HepG2 (cell line): ENCODE data around the gene OR10A6. TPM values are rescaled to one million over a fixed set of nuclear protein-coding genes. Genes with fewer than 3 reads are reported as not detected.

ENCODE experiments used
- ATM ChIP-seq: fragments of 450-650 bp; IDR thresholded peaks from 2 replicates; pipeline ENCODE4 v1.7.1; 2017; ENCODE audit warnings: mild to moderate bottlenecking, borderline replicate concordance
- NR2C2 ChIP-seq: sonication (generic); formaldehyde crosslinking; IDR thresholded peaks from 2 replicates; pipeline ENCODE4 v1.4.0; 2020; ENCODE audit warnings: missing genetic modification reagents, mild to moderate bottlenecking, moderate library complexity, borderline replicate concordance
- RNF2 ChIP-seq: fragments of 450-650 bp; conservative IDR thresholded peaks from 2 replicates; pipeline ENCODE4 v1.6.1; 2016; ENCODE audit warnings: low read depth
- ZNF564 ChIP-seq: sonication (generic); formaldehyde crosslinking; IDR thresholded peaks from 2 replicates; pipeline ENCODE4 v1.8.1; 2023; ENCODE audit warnings: mild to moderate bottlenecking, missing genetic modification reagents
- polyA plus RNA-seq, 8 experiments: library from polyadenylated mRNA; depleted of rRNA in 3 of 8; stranded (reverse) in 7 of 8; unstranded in 1 of 8; fragments of >200 nt; fragmentation: Illumina TruSeq in 4 of 8; extraction: Trizol in 4 of 8; gene quantifications; 2 replicates each; pipeline versions ENCODE4 v1.2.1 to v1.2.3, GENCODE V29; 2011 to 2016; ENCODE audit warnings: low read depth in 4 of 8, missing spikeins in 1 of 8, mixed read lengths in 1 of 8; ENCODE audit not compliant: insufficient read depth in 1 of 8
- total RNA-seq, 5 experiments: library from RNA; depleted of rRNA; stranded (reverse); fragments of >200 nt; fragmentation: Illumina TruSeq; extraction: Trizol; gene quantifications; 2 replicates each; pipeline ENCODE4 v1.2.3, GENCODE V29; 2016; ENCODE audit warnings: low read depth in 1 of 5
- TF ChIP-seq, protein P1 (sequence below): sonication (generic); formaldehyde crosslinking; IDR thresholded peaks from 2 replicates; pipeline ENCODE4 v1.4.0; 2020; ENCODE audit warnings: missing genetic modification reagents
- TF ChIP-seq, protein P2 (sequence below): sonication (generic); formaldehyde crosslinking; IDR thresholded peaks from 2 replicates; pipeline ENCODE4 v1.5.0; 2020; ENCODE audit warnings: mild to moderate bottlenecking, low read depth, missing genetic modification reagents, borderline replicate concordance
- TF ChIP-seq, protein P3 (sequence below): sonication (generic); formaldehyde crosslinking; IDR thresholded peaks from 2 replicates; pipeline ENCODE4 v1.8.1; 2022; ENCODE audit warnings: low read depth, mild to moderate bottlenecking, missing genetic modification reagents
- TF ChIP-seq, protein P4 (sequence below): fragments of 450-650 bp; IDR thresholded peaks from 2 replicates; pipeline ENCODE4 v1.6.1; 2016
- TF ChIP-seq, protein P5 (sequence below), 2 experiments: sonication (generic) in 1 of 2; formaldehyde crosslinking in 1 of 2; IDR thresholded peaks; 2 replicates each; pipeline versions ENCODE4 v1.6.1 to v1.9.0; 2014 to 2022; ENCODE audit warnings: antibody characterized with exemption in 1 of 2, borderline replicate concordance in 1 of 2, inconsistent platforms in 1 of 2, low read depth in 1 of 2, missing genetic modification reagents in 1 of 2
- TF ChIP-seq, protein P6 (sequence below): IDR thresholded peaks from 2 replicates; pipeline ENCODE4 v1.6.1; 2012; ENCODE audit warnings: low read length, improper control_type of control experiment
- TF ChIP-seq, protein P7 (sequence below): fragments of 450-650 bp; IDR thresholded peaks from 2 replicates; pipeline ENCODE4 v1.6.1; 2017

The OR10A6 gene
- total and polyA plus RNA-seq, 2 of the 13 experiments (the other 11 are each of a cell fraction or from before 2014, with no cell fraction given), result not detected

DNA sequence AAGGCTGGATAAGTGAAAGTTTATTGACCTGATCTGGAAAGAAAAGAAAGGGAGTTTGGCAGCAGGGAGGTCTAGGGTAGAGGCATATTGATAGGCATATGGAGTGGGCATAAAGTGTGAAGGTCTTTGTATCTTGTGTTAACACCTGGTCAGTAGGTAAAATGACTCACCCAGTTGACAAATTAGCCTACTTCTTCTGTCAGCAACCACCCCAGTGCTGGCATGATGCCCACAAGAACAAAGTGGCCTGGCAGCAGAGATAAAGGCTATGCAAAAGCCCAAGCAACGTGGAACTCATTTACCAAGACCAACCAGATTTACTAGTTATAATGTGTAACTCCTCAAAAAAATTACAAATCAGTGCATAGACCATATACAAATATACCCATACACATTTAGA is 5.5 kb upstream of the OR10A6 start (continued):
- TF ChIP-seq, protein P1, sequence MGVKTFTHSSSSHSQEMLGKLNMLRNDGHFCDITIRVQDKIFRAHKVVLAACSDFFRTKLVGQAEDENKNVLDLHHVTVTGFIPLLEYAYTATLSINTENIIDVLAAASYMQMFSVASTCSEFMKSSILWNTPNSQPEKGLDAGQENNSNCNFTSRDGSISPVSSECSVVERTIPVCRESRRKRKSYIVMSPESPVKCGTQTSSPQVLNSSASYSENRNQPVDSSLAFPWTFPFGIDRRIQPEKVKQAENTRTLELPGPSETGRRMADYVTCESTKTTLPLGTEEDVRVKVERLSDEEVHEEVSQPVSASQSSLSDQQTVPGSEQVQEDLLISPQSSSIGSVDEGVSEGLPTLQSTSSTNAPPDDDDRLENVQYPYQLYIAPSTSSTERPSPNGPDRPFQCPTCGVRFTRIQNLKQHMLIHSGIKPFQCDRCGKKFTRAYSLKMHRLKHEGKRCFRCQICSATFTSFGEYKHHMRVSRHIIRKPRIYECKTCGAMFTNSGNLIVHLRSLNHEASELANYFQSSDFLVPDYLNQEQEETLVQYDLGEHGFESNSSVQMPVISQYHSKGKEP (CRISPR knock-in tag), result no peak
- TF ChIP-seq, protein P2, sequence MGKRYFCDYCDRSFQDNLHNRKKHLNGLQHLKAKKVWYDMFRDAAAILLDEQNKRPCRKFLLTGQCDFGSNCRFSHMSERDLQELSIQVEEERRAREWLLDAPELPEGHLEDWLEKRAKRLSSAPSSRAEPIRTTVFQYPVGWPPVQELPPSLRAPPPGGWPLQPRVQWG, result no peak
- TF ChIP-seq ATM (no peak), NR2C2 (CRISPR knock-in tag) (no peak), RNF2 (no peak), ZNF564 (no peak)
- TF ChIP-seq, protein P3, sequence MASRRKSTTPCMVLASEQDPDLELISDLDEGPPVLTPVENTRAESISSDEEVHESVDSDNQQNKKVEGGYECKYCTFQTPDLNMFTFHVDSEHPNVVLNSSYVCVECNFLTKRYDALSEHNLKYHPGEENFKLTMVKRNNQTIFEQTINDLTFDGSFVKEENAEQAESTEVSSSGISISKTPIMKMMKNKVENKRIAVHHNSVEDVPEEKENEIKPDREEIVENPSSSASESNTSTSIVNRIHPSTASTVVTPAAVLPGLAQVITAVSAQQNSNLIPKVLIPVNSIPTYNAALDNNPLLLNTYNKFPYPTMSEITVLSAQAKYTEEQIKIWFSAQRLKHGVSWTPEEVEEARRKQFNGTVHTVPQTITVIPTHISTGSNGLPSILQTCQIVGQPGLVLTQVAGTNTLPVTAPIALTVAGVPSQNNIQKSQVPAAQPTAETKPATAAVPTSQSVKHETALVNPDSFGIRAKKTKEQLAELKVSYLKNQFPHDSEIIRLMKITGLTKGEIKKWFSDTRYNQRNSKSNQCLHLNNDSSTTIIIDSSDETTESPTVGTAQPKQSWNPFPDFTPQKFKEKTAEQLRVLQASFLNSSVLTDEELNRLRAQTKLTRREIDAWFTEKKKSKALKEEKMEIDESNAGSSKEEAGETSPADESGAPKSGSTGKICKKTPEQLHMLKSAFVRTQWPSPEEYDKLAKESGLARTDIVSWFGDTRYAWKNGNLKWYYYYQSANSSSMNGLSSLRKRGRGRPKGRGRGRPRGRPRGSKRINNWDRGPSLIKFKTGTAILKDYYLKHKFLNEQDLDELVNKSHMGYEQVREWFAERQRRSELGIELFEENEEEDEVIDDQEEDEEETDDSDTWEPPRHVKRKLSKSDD, result no peak
- TF ChIP-seq, protein P4, sequence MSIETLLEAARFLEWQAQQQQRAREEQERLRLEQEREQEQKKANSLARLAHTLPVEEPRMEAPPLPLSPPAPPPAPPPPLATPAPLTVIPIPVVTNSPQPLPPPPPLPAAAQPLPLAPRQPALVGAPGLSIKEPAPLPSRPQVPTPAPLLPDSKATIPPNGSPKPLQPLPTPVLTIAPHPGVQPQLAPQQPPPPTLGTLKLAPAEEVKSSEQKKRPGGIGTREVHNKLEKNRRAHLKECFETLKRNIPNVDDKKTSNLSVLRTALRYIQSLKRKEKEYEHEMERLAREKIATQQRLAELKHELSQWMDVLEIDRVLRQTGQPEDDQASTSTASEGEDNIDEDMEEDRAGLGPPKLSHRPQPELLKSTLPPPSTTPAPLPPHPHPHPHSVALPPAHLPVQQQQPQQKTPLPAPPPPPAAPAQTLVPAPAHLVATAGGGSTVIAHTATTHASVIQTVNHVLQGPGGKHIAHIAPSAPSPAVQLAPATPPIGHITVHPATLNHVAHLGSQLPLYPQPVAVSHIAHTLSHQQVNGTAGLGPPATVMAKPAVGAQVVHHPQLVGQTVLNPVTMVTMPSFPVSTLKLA, result no peak
- TF ChIP-seq, protein P5, sequence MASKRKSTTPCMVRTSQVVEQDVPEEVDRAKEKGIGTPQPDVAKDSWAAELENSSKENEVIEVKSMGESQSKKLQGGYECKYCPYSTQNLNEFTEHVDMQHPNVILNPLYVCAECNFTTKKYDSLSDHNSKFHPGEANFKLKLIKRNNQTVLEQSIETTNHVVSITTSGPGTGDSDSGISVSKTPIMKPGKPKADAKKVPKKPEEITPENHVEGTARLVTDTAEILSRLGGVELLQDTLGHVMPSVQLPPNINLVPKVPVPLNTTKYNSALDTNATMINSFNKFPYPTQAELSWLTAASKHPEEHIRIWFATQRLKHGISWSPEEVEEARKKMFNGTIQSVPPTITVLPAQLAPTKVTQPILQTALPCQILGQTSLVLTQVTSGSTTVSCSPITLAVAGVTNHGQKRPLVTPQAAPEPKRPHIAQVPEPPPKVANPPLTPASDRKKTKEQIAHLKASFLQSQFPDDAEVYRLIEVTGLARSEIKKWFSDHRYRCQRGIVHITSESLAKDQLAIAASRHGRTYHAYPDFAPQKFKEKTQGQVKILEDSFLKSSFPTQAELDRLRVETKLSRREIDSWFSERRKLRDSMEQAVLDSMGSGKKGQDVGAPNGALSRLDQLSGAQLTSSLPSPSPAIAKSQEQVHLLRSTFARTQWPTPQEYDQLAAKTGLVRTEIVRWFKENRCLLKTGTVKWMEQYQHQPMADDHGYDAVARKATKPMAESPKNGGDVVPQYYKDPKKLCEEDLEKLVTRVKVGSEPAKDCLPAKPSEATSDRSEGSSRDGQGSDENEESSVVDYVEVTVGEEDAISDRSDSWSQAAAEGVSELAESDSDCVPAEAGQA (IDR thresholded peaks at IDR 0.05; ENCODE audit: low read depth), result no peak
- TF ChIP-seq, protein P5 (CRISPR knock-in tag; IDR thresholded peaks at IDR 0.05; ENCODE audit: borderline replicate concordance), result no peak
- TF ChIP-seq, protein P6, sequence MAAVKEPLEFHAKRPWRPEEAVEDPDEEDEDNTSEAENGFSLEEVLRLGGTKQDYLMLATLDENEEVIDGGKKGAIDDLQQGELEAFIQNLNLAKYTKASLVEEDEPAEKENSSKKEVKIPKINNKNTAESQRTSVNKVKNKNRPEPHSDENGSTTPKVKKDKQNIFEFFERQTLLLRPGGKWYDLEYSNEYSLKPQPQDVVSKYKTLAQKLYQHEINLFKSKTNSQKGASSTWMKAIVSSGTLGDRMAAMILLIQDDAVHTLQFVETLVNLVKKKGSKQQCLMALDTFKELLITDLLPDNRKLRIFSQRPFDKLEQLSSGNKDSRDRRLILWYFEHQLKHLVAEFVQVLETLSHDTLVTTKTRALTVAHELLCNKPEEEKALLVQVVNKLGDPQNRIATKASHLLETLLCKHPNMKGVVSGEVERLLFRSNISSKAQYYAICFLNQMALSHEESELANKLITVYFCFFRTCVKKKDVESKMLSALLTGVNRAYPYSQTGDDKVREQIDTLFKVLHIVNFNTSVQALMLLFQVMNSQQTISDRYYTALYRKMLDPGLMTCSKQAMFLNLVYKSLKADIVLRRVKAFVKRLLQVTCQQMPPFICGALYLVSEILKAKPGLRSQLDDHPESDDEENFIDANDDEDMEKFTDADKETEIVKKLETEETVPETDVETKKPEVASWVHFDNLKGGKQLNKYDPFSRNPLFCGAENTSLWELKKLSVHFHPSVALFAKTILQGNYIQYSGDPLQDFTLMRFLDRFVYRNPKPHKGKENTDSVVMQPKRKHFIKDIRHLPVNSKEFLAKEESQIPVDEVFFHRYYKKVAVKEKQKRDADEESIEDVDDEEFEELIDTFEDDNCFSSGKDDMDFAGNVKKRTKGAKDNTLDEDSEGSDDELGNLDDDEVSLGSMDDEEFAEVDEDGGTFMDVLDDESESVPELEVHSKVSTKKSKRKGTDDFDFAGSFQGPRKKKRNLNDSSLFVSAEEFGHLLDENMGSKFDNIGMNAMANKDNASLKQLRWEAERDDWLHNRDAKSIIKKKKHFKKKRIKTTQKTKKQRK, result no peak
- TF ChIP-seq, protein P7, sequence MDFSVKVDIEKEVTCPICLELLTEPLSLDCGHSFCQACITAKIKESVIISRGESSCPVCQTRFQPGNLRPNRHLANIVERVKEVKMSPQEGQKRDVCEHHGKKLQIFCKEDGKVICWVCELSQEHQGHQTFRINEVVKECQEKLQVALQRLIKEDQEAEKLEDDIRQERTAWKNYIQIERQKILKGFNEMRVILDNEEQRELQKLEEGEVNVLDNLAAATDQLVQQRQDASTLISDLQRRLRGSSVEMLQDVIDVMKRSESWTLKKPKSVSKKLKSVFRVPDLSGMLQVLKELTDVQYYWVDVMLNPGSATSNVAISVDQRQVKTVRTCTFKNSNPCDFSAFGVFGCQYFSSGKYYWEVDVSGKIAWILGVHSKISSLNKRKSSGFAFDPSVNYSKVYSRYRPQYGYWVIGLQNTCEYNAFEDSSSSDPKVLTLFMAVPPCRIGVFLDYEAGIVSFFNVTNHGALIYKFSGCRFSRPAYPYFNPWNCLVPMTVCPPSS, result no peak
